HuH-7 (cell line): Measurements from ENCODE around the gene ADAMTS2.

ENCODE experiments used
- DNase-seq: peaks from one replicate; pipeline ENCODE4 v3.0.0; 2011; ENCODE audit warnings: low spot score

Gene ADAMTS2

DNA sequence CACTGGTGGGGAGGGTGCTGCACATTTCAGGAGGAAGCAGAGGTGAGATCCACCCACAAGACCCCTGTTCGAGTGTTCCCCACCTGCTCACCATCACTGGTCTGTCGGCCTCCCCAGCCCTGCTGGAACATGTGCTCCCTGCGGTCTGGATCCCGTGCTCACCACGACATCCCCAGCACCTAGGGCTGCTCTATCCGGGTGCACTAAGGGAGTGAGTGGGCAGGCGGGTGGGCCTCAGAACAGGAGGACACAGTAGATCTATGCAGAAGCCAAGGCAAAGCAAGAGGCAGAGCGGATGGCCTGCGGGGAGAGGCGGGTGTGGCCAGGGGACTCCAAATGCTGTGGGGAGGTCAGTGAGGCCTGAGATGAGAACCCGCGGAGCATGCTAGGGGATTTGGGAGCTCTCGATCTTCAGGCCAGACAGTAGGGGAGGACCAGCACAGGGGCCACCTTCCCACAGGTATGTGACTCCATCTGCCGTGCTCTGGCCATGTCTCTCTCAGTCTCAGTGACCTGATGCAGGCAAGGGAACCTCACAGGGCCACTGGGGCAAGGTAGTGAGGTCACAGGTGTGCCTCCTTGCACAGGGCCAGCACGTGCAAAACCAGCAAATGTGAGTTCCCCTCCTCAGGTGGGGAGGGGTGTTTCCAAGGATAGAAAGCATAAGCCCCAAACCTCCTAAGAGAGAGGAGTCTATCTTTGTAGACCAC lies 150.9 kb downstream of the ADAMTS2 start:
- DNase-seq: no peak

DNA sequence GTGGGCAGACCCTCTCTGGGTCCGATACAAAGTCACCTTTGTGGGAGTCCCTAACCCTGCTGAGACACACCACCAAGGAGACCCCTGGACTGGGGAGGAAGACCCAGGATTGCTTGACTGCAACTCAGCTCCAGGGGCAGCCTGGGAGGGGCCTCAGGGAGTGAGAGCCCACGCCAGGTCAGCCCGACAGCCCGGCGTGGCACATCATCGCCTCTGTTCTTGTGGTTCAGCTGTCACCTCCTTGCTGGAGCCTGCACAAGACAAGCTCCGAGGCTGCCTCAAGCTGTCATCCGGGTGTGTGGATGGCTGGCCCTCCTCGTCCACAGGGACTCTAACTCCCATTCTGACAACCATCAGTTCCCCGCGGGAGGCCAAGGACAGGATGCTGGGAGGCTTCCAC lies 151.5 kb downstream of the ADAMTS2 start:
- DNase-seq: no peak

DNA sequence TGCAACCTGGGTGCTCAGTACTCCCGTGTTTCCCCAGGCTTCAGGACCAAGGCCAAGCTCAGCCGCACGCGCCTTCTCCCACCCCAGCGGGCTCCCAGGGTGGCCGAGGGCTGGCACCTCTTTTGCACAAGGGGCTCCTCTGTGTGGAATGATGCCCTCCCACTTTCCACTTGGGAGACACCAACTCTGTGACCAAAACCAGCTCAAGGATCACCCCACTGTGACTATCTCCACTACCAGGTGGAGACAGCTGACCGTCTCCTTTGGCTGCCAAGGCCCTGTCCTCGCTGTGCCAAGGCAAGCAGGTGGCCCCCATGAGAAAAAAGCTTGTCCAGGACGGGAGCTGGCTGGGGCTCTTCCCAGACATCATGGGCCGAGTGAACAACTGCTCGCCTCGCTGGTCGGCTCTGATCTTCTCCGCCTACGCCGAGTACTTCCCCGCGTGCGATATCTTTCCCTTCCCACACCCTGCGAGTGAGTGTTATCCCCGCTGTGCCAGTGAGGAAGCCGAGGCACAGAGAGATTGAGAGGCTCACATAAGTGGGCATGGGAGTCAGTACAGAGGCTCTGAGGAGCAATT lies 152.3 kb downstream of the ADAMTS2 start:
- DNase-seq: no peak

DNA sequence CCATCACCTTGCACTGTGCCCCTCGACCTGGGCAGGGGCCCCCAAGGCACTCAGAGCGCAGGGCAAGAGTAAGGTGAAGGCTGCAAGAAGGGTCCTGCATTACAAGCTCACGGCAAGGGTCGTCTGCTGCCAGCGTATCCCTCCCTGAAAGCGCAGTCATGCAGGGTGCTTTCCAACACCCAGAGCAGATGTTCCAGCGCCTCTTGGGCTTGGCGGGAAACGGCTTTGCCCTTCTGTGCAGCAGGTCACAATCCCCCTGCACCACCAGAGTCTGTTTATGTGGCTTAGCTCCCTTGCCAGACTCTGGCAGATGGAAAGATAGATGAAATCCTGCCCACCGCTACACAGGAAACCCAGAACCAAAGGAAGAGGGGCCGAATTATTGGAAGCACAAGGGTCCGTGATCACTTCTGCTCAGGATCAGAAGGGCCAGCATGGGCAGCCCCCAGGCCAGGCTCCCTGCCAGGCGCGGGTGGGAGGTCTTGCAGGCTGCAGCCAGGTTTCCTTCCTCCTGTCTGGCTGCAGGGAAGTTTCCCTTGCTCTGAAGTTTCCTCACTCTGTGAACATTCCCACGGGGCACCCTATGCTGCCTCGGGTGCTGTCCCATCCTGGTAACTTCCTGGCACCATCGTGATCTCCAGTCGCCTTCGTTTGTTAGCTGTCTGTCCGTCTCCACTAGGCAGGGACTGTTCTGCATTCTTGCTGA lies 152.9 kb downstream of the ADAMTS2 start:
- DNase-seq: no peak

DNA sequence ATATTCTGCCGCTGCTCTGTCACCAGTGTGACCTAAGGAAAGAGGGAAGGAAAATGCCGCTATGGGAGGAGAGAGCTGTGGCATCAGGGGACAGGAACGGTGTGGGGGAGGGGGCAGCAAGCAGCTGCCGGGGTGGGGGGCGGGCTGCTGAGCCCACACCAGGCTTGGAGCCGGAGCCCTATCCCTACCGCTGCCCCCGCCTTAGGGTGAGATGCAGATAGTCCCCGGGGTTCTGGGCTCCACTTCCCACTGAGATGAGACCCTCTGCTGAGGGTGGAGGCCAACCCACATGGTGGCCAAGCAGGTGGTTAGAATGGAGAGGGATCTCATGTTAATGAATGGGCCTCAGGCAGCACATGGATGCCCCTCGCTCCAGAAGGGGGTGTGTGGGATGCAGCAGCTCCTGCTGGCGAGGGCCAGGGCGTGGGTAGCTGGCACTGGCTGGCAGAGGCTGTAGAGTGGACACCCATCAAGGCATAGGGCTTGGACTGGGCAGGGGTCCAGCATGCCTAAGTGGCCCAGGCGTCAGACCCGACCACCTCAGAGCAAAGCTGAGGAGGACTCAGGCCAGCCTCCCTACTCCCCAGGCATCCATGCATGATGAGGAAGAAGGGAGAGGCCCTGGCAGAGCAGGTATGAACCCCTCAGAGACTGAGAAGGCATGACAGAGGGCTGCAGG lies 153.6 kb downstream of the ADAMTS2 start:
- no peak for DNase-seq

DNA sequence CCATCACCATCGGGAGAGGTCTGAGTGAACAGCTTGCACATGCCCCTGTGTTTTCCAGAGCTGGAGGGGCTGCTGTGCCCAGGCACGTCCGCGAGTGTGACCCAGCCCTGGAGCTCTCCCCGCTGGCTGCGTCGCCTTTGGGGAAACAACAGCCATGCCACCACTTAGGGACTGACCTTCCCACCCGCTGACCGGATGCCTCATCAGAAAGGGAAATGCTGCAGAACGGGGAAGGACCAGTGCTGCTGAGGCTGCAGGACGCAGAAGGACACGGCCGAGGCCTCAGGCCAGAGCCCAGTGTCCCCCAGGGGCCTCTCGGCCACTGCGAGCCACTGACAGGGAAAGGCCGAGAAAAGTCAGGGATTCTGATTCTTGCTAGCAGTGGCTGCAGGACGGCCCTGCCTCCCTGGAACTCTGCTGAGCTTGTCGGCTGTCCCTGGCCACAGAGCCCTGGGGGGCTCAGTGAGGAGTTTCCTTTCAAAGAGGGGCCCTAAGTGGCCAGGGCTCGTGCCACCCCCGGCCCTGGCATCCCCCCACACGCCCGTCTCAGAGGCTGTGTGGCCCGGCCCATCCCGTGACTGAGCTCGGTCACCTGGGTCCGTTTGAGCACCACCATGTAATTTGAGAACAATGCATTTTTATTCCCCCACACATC lies 154.3 kb downstream of the ADAMTS2 start:
- no peak for DNase-seq

DNA sequence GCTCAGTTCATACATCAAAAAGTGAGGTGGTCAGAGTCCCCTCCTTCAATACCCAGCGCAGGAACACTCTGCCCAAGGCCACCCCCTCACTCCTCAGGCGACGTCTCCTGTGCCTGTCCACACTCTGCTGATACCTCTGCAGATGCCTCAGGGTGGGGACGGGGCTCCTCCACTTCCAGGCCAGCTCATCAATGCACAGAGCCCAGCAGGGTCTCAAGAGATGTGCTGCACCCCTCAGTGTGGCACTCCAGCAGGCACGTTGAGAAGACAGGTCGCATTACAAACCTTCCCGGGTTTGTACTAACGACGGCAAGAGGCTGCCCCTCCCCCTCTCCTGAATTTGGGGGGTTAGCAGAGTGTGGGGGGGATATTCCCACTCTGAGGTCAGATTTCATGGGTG lies 156.6 kb downstream of the ADAMTS2 start:
- no peak for DNase-seq

DNA sequence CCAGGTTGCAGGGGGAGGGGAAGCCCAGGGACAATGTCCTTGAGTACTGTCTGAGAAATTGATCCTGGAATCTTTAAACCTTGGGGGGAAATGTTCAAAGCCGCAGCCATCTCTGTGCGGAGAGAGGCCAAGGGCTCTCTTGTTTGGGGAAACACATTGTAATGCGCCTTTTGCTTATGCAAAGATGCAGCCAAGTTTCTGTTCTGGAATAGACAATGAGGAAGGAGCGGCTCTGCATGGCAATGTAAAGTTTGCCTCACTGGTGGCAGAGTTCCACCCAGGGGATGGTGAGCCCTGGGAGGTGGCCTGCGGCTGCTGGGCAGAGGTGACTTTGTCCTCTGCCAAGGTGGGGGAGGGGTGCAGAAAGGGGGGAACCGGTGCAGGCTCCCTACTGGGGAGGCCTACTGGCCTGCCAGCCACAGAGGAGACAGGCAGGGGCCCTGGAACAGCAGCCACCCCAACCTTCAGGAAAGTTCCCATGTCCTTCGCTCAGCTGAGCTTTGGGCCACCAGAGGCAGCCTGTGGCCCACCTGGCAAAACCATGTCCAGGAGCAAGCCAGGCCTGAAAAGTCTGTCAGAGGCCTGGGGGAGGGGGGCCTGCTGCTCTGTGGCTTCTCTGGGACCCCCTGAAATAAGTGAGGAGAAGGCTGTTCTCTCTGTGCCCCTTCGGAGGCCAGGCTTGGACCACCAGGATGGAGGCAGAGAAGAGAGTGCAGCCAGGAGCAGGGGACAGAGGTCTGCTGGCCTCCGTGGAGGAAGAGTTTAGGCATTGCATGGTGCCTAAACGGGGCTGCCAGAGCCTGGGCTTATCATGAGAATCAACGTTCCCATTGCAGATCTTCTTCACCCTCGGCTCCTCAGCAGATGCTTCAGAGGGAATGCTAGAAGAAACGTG lies 157.3 kb downstream of the ADAMTS2 start:
- no peak for DNase-seq

DNA sequence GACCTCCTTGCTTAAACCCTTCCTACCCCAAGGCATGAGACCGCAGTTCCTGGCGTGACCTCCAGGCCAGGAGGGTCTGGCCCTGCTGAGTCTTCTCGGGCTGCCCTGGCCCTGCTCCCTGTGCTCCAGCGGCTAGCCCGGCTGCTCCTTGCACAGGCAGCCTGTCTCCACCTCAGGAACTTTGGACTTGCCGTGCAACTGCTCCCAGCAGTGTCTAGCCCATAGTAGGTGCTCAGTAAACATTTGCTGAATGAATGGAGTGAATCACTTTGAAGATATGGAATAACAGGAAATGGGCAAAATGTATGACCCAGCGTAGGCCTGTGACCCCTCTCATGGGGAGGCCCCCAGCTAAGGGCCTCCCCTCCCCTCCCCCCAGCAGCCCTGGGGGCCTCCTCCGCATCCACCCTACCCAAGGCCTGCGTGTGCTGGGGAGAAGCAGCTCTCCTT lies 158.0 kb downstream of the ADAMTS2 start:
- no peak for DNase-seq

DNA sequence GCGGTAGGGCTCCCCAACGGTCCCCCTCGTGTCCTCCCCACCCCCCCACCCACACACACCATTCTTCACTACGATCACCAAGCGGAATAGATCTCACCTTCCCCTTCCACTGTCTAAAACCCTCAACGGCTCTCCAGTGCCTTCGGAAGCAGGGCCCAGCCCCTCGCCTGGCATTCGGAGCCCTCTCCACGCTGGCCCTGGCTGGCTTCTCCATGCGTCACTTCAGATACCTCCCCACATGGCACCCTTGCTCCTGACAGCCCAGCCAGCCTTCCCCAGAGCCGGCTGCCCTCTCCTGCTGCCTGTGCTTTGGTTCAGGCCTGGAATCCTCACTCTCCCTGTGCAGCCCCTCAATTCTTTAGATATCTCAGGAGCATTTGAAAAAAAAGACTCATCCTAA lies 158.5 kb downstream of the ADAMTS2 start:
- no peak for DNase-seq

DNA sequence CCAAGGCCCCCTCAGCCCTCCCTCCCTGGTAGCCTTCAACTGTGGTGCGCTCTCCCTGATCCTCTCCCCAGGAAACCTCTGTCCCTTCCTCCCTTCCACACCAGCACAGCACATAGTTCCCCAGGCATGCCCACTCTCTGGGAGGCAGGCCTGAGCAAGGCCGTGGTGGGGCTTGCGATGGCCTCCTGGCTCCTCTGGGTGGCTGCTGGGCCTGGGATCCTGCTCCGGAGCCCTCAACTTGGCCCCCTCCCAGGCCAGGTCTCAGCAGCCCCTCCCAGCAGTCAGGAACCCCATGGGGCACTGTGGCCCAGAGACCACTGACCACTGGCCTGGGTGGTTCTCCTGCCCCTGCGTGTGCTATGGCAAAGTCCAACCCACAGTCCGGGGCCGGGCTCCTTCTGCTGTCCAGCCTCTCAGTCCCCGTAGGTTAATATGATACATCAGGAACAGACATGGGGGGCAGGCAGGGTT lies 159.3 kb downstream of the ADAMTS2 start:
- DNase-seq: no peak

DNA sequence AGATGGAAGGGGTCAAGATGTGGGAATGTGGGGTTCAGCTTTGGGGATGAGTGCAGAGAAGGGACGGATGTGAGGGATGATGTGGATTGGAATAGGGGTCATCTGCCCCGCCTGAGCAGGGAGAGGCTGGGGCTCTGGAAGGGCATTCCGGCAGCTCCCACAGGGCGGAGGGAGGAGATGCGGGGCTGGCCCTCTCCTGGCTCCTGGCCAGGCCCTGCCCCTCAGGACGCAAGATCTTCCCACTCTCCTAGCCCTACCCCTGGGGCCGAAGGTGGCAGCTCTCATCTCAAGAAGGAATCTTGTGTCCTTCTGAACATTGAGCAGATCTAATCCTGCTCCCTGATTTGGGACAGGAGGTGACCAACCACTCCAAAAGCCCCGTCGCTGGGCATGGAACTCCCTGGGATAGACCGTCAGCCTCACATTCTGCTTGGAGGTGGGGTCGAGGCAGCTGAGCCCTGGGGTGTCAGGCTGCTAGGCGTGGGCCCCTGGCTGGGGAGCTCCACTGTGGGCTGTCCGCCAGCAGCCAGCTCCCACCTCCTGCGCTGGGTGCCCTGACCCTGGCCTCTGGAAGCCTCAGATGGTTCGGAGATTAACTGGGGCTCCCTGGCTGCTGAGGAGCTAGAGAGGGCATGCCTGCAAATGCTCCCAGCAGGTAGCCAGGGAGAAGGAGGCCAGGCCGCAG lies 159.9 kb downstream of the ADAMTS2 start:
- no peak for DNase-seq

DNA sequence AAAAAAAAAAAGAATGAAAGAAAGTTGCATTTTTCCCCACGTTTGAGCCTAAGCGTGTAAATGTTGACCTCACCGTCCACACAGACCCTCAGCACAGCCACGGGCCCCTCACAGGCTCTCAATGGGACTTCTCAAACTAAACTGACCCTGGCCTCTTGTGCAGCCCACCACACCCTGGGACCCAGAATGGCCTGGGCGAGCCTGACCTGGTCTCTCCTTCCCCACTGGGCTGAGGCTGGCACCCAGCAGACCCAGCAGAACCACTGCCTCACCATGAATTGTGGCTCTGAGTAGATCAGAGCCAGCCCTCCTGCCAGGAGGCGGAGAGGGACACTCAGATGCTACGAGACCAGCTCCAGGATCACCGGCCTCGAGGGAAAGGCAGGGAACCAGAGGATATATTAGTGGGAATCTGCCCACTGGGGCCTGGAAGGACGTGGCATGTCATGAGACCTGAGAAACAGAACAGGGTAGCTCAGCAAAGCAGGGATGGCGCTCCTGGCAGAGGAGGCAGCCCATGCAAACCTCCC lies 160.7 kb downstream of the ADAMTS2 start:
- no peak for DNase-seq

DNA sequence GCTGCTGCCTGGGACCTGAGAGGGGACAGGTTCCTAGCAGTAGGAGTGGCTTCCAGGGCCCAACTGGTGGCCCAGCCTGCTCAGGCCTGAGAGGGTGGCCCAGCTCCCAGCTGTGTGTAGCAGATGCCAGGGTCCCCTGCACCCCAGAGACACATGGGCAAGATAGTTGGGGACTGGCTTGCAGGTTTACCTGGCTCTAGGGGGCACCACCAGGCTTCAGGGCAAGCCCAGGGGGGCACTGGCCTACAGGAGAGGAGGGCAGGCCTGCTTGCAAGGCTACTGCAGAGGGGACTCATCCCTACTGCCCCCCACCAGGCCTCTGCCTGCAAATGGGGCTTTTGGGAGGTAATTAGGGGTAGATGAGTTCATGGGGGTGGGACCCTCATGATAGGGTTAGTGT lies 161.8 kb downstream of the ADAMTS2 start:
- DNase-seq: no peak

DNA sequence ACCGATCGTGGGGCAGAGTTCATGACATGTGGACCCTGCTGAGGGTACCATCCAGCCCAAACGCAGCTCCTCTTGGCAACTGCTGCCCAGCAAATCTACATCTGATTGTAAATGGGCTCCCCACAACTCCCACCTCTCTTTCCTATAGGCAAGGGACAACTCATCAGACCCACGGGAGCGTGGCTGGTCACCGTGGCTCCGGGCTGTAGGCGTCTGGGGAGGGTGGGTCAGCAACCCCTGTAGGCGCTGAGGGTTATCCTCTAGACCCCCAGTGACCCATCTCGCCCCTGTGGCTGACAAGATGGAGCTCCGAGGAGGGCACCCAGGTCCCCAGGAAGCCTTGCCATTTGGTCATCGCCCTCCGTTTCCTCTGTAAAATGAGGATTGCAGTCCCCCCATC lies 162.7 kb downstream of the ADAMTS2 start:
- no peak for DNase-seq

DNA sequence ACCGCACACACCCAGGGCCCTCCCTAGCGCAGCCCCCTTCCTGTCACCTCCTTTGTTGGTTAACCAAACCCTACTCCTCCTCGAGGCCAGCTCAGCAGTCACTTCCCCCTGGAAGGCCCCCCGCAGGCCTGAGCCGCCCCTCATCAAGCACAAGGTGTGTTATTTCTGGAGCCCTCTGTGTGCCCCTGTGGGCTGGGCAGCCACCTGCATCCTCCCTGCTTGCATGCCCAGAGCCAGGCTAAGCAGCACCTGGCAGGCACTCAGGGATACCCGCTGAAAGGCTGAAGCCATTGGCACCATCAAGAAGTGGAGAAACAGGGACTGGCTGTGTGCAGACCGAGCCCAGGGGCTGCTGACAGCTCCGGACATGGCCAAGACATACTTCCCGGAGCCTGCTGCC lies 163.3 kb downstream of the ADAMTS2 start:
- no peak for DNase-seq

DNA sequence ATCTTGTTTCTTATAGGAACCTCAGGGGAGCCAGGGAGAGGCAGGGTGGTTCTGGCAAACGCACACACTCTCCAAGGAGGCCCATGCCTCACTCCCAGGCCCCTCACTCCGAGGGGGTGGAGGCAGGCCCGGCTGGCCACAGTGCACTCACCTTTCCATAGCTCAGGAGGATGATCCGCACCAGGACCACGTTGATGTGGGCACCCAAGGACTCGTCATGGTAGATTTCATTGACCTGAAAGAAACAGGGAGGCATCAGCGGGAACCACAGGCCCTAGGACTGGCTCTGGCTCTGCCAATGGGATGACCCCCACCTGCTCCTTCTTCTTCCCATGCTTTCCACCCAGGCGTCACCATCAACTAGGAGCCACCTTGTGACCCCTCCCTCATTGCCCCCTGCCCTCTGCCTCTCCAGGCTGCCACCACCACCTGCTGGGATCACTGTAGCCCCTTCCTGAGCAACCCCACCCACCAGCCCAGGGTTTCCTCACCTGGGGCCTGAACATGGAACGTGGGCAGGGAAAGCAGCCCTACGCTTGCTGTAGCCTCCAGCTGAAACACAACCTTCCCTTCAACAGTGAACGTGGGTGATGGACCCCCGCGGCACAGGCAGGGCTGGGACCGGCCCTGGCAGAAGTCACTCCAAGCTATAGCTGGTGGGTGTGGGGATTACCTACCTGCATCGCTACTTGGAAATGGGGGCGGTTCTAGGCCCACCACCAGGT lies 164.2 kb downstream of the ADAMTS2 start:
- DNase-seq: no peak

DNA sequence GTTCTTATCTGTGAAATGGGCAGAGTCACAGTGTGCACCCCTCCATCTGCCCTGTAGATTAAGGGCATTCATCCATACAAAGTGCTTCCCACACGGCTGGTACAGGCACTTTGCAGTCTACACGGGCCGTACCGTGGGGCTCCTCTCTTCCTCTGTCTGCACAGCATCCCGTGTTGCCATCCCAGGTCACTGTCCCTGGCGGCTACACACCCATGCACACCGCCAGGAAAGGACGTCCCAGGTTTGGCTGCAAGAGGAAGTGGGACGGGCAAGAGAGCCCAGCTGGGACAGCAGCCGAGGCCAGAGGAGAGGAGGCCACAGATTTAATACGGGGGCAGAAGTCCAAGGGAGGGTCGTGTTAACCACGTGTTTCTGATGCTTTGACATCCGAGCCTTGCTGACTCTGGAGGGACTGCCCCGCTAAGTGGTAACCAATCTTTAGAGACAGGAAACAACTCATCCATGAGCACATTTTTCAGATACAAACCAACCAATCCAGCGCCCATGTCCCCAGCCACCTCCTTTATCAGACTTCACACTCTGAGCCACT lies 165.1 kb downstream of the ADAMTS2 start:
- no peak for DNase-seq
